HG03045 (cell line): ENCODE data around the gene MTF2.
"Not testable (repeated sequence)": the region's sequence is repeated elsewhere in the genome, so short reads cannot be mapped to it uniquely, and the experiment has no call there.

Source experiments
- ATAC-seq: cut with Tn5 transposase; IDR thresholded peaks from one replicate; pipeline ENCODE4 v1.9.1; 2021; ENCODE audit warnings: mild to moderate bottlenecking, moderate library complexity; ENCODE audit not compliant: unreplicated experiment

The MTF2 gene

DNA sequence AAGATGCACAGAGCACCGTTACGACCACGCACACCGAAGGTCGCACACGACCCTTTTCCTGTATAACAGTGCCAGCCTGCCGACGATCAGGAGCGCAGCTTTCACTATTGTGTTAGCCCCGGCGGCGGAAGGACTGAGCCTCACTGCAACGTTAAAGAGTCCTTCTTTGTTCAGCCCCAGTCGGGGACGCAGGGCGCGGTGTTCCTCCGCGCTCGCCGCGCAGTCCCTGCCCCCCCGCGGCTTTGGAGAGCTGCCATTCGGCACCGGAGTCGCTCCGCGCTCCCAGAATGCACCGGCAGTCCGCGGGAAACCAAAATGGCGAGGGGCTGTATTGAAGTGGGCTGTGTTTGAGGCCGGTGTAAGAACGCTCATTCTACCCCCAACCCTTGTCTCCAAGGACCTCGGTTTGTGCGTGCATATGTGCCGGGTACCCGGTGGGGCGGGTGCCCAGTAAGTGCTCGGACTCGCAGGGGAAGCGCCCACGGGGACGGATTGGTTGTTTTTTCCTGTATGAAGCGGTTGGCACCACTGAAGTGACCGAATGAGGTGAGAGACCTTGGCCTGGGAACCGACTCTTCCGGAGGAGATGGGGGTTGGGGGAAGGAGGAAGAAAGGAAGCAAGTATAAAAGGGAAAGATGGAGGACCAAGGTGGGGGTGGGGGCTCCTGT, at the start of gene MTF2:
Gene MTF2, plus strand, starts transcription at position 298 of the 669 bp plus-strand sequence. Its CDS starts 244 bp downstream, at position 542.
- peak; percentile 75 for ATAC-seq

DNA sequence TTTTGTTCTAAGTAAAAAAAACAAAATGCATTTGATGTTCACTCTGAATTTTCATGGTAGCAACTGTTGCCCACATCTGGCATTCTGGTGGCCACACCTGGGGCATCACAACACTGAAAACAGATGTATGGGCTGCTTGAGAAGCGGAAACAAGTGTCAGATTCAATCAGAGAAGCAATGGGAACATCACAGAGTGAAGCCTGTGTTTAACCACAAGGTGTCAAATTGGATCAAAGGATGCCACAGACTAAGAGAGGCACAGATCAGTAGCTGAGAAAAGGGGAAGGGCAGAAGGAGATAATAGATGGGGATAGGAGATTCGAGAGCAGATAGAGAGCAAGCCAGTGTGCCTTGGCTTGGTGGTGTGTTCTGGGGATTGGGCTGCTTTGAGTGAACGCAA, 49.8 kb upstream of the MTF2 start:
- no peak for ATAC-seq

DNA sequence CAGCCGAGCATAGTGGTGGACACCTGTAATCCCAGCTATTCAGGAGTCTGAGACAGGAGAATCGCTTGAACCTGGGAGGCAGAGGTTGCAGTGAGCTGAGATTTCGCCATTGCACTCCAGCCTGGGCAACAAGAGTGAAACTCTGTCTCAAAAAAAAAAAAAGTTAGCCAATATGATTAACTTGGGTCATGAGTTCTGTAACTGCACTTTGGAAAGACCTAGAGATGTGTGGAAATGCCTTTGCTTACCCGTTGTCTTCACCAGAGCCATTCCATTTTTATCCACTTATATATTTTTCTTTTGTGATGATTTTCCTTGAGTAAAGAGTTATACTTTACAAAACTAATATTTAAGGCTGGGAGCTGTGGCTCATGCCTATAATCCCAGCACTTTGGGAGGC, 48.9 kb upstream of the MTF2 start:
- not testable (repeated sequence) for ATAC-seq

DNA sequence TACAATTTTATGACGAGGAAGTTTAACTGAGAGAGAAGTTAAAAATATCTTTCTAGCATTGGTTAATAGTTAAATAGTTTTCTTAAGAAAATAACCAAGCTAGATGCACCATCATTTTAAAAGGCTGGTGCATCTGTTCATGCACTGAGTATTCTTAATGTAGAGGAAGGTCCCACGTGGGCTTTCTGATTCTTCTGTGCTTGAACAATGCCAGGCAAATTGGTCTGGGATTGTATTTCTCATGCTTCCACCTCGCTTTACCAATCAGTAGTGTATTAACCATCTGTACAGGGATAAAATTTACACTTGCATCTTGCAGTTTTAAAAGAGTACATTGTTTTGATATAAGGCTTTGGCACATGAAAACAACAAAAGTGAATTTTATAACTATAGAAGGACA, 47.4 kb upstream of the MTF2 start:
- ATAC-seq, result no peak

DNA sequence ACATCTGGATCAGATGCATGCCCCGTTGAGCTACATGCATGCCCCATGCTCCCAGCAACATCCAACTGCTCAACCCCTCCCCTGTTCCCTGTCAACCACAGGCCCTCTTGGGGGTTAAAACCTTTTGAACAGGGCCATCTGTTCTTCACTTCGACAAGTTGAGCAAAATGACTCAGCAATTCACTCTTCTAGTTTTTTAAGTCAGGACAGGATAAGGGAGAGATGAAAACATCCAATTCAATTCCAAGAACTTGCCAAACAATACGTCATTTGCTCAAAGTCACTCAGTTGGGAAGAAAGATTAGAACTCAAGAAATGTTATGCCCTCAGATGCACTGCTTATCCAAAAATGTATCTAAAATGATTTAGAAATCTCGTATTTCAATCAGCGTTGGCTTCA, 46.1 kb upstream of the MTF2 start:
- ATAC-seq, result no peak

DNA sequence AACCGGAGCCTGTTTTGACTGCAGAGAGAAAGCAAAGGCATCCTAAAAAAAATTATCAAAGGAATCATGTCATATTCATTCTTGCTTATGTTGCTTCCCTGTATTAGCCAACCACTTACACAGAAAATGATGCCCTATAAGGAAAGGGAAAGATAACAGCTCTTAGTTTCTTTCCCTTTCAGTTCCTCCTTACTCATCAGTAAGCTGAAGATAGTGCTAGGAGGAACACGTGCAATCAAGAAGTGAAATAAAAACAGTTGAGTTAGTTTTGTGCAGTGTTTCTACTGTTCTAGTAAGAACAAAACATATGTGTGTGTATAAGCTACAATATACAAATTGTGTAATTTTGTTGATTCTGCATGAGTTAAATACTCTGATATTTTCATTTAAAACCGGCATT, 45.3 kb upstream of the MTF2 start:
- ATAC-seq, result peak; percentile 72

DNA sequence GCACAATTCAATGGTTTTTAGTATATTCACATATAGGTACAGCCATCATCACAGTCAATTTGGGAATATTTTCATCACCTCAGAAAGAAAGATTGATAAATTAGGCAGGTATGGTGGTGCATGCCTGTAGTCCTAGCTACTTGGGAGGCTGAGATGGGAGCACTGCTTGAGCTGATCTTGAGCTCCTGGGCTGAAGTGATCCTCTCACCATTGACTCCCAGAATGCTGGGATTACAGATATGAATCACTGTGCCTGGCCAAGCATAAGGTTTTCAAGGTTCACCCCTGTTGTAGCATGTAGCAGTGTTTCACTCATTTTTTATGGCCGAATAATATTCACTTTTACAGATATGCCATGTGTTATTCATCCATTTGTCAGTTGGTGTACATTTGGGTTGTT, 44.7 kb upstream of the MTF2 start:
- no peak for ATAC-seq

DNA sequence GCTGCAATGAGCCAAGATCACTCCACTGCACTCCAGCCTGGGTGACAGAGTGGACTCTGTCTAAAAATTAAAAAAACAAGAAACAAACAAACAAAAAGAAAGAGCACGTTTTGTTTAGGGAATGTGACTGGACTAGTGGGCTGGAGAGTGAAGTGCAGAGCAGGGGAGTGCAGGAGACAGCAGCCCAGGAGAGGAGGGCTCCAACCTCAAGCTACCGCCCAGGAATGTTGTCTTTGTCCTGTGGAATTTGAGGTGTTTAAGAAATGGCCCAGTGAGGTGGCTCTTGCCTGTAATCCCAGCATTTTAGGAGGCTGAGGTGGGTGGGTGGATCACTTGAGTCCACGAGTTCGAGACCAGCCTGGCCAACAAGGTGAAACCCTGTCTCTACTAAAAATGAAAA, 42.4 kb upstream of the MTF2 start:
- ATAC-seq, result no peak

DNA sequence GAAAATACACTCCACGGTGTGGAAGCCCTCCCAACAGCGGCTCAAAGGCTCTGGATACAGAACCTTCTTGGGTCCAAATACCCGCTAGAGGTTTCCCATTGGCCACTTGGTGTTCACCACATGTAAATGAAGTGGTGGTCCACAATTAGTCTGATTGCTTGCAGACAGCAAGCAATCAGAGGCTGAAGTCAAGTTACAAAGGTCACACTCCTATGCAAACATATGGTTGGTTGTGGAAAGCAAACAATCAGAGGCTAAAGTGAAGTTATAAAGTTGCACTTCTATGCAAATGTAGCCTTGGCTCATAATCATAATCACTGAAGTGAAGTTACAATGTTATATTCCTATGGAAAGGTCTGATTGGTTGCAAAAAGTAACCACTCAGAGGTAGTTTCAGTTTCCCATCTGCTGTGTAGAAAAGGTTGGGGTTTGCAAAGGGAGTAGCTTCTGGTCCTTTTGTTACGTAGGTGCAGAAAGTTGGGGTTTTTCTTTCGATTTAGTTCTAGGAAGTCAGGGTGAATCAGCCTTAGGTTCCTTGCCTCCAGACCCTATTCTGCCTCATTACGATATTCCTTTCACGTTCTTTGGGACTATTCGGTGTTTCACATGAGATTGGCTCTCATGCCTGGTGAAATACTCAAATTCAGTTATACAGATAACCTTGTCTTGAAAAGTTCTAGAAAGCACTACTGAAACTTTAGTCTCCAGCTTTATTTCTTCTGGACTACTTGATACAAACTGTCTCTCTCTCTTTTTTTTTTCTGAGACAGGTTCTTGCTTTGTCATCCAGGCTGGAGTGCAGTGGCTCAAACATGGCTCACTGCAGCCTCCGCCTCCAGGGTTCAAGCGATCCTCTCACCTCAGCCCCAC, 36.7 kb upstream of the MTF2 start:
- ATAC-seq, result peak; percentile 81

DNA sequence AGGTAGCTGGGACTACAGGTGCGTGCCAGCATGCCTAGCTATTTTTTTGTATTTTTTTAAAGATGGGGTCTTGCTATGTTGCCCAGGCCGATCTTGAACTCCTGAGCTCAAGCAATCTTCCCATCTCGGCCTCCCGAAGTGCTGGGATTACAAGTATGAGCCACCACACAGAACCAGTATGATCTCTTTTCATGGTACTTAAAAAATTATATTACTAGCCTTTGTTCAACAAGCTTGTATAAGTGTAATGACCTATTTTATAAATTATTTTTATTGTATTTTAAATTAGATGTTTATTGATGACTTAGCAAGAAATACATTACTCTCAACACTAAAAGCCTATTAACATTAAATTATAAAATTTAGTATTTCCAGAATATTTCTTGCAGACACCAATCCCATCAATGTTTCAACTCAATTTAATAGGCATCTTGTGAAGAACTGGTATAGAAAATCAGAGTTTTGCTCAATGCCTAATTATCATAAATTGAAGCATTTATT, 36.0 kb upstream of the MTF2 start:
- ATAC-seq, result no peak

DNA sequence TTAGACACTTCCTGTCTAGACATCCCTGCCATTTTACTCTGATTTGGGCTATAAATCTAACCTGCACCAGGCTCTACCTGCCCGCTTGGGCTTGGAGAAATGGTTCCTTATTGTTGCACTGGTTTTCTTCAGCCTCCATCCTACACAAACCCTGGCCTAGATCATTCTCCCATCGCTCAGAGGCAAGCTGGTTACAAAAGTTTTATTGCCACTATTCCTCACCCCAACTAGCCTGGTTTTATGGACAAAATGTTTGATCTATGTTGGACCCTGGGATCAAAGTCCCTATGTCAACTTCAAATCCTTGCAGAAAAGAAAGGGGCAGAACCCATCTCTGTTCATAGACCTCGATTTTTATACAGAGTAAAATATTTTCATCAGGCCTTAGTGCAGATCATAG, 31.5 kb upstream of the MTF2 start:
- ATAC-seq, result no peak

DNA sequence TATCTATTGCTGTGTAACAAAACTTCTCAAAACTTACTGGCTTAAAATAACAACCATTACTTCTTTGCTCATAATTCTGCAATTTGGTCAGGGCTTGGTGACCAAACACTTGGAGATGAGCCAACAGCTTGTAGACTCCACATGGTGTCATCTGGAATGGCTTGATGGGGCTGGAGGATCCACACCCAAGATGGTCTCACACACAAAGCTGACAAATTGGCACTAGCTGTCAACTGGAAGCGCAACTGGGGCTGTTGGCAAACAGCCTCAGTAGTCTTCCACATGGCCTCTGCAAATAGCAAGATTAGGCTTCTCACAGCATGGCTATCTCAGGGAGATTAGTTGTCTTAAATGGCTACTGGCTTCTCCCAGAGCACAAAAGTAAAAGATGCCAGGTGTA, 27.1 kb upstream of the MTF2 start:
- ATAC-seq, result no peak

DNA sequence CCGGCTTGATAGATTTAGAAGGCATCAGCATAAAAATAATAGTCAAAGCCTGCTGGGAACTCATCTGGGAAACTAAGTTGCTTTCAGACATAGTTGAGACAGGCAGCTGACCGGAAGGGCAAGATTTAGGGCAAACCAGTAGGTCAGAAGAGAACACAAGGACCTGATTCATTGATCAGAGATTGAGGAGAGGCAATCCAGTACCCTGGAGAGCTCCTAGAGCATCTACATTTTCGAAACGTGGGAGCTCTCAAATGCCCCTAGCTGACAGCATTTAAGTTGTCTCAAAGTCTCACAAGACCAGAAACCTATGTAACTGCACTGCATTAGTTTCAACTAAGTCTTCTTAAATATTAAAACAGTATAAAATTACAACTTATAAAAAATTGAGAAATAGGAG, 22.9 kb upstream of the MTF2 start:
- no peak for ATAC-seq

DNA sequence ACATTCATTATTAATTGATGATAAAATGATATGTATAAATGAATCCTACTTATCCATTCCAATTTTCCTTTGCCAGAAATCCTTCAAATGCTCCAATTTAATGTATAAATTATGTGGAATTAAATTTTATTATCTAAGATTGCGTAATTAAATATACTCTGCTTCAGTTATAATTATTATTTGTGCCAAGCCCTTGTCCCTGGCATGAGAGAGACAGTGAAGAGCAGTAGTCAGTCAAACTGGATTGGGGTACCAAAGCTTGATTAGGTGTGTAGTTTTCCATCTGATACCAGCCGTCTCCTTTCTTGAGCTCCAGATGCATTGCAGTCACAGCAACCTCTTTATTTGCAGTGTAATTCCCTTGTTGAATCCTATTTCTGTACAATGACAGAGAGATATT, 22.4 kb upstream of the MTF2 start:
- no peak for ATAC-seq

DNA sequence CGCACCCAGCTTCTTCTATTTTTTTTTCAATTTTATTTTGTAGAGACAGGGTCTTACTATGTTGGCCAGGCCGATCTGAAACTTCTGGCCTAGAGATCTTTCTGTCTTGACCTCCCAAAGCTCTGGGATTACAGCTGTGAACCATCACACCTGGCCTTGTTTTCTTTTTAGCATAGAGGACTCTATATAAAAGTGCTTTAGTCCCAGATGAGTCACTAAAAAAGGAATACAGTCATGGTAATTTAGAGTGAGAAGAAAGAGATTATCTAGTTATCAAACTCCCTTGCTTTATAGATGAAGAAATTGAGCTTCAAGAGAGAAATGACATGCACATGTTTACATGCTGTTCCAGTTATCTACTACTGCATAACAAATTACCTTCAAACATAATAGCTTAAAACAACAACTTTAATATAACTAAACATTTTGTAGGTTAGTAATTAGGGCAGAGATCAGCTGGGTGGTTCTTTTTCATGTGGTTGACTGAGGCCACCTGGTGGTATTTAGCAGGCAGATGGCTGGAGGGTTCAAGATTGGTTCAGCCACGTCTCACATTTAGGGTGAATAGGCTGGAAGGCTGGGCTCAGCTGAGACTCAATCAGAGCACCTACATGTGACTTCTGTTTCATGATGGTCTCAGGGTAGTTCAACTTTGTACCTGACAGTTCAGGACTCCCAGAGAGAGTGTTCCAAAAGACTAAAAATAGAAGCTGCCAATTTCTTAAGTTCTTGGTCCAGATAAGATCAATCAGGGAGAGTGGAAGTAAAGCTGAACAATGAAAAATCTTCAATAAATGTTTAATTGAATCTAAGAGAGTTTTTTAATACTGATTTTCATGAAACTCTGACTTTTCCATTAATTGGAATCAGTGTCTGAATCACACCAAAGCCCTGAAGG, 16.9 kb upstream of the MTF2 start:
- ATAC-seq, result peak; percentile 46

DNA sequence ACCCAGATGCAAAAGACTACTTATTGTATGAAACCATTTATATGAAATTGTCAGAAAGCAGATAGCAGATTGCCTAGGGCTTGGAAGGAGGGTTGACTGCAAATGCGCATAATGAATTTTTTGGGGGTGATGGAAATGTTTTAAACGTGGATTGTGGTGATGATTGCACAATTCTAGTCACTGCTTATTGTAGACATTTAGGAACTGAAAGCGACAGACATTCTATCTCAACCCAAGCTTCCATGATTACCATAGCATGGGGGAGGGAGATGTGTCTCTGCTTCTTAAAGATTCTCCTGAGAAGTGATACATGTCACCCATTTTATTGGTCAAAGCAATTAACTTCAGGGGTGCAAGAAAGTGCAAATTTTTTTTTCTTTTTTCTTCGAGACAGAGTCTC, 2.8 kb upstream of the MTF2 start:
- ATAC-seq, result no peak

DNA sequence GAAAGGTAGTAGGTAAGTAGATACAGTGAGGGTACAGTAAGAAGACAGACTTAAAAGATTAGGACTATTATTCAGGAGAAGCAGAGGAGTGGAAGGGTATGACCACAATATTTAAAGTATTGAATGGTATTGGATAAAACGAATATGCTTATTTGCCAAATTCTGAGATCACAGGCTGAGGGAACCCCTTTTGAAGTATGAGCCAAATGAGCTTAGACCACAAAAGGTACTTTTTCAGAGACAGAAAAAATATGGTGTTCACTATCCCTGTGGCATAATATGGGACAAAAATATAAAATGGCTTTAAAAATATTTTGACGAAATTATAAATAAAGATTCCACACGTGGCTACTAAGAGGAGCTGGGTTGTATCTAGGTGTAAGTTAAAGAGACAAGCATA, 880 bp upstream of the MTF2 start:
- no peak for ATAC-seq

DNA sequence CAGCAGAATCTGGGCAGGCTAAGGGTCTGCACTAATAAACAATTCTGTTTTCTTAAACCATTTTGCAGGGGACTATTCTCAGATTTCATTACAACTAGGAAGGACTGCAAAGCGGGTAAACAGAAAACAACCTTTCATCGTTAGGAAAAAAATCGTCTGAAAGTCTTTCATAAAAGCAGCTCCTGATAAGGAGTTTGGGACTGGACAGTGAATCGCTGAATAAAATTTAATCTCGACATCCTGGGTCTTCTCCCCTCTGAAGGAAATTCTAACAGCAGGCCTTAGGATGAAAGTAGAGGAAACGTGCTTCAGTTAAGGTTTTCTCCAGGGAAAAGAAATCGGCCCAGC, 471 bp upstream of the MTF2 start:
- no peak for ATAC-seq

DNA sequence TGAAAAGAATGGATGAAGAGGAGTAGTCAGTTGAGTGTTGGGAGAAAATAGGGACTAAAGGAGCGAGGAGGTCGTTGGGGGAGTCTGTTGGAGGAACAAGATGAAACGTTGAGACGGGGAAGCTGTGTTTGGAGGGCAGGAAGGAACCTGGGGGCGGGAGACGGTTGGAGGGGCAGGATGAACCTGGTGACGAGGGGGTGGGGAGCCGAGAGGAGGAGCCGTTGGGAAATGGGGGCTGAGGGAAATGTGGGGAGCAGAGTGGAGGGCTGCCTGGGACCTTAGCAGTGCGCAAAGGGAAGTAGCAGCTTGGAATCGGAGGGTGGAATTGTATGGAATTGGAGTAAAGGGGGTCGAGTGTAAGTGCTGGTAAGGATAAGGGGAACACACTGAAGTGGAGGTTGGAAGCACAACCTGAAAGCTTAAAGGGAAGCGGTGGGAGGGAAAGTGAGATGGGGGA, 630 bp downstream of the MTF2 start:
- no peak for ATAC-seq

DNA sequence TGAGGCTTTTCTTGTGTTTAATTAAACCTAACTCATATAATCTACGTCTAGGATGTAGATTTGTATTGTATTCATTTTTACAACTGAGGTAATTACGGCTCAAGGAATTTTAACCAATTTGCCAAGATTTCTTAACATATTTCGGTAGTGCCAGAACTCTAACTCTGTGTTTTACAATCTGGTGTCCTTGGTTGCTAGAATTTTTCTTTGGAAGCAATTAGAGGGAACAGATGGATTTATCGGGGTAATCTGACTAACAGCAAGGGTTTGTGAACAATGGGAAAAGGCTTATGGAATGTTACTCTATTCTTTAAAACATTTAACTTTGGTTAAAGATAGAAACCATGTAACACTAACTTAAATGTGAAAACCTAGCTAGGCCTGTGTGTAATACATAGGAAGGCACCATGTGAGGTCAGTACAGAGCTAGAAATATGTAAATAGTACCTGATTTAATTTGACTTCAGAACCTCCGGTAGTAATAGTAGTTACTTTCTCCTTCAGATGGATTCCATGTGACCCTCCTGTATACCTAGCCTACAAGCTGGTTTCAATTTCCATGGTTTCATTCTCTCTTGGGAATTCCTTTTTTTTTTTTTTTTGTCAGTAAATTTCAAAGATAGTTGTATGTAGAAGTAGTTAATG, 1.2 kb downstream of the MTF2 start:
- ATAC-seq, result peak; percentile 51

DNA sequence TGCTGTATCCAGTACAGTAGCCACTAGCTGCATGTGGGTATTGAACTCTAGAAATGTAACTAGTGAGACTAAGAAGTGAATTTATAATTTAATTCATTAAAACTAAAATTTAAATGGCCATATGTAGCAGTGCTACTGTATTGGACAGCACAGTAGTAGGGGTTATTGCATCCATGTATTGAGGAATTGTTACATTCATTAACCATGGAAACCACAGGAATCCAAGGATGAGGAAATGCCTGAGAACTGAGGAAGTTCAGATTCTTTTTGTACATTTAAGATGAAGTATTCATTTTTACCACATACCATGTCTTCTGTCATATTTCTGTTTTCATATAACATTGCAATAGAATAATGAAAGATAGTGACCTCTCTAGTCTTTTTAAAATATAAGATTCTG, 2.6 kb downstream of the MTF2 start:
- no peak for ATAC-seq
